IPS-20b (cell line): ENCODE measurements around the gene DNAJC18.

Source experiments
- H3K27ac ChIP-seq: one replicate; pipeline ENCODE4 v1.5.1; 2013; ENCODE audit warnings: low read length
- H3K27me3 ChIP-seq: 2 replicates; pipeline ENCODE4 v1.6.1; 2013; ENCODE audit warnings: mild to moderate bottlenecking, low read length, inconsistent platforms; ENCODE audit not compliant: insufficient read depth
- H3K36me3 ChIP-seq: 2 replicates; pipeline ENCODE4 v1.6.1; 2013; ENCODE audit warnings: low read depth, mild to moderate bottlenecking, inconsistent platforms, low read length, moderate library complexity; ENCODE audit not compliant: insufficient read depth
- H3K4me1 ChIP-seq: 2 replicates; pipeline ENCODE4 v1.6.1; 2013; ENCODE audit warnings: mild to moderate bottlenecking, control low read depth, inconsistent platforms, low read length, moderate library complexity; ENCODE audit not compliant: insufficient read depth
- H3K4me3 ChIP-seq: 2 replicates; pipeline ENCODE4 v1.5.1; 2013; ENCODE audit warnings: mild to moderate bottlenecking, low read length, inconsistent platforms
- H3K9ac ChIP-seq: 2 replicates; pipeline ENCODE4 v1.6.1; 2013; ENCODE audit warnings: low read depth, mild to moderate bottlenecking, inconsistent platforms, low read length, moderate library complexity
- H3K9me3 ChIP-seq: 2 replicates; pipeline ENCODE4 v1.6.1; 2013; ENCODE audit warnings: mild to moderate bottlenecking, low read depth, low read length, inconsistent platforms; ENCODE audit not compliant: insufficient read depth

Gene DNAJC18

GRCh38 chr5:139419226-139420192 lies 19.8 kb downstream of the DNAJC18 start:
- Histone ChIP-seq H3K36me3 (peaks cover 60% of the 10 kb centered on the region), H3K4me3 (no peak overlapping the region), H3K27ac (no peak overlapping the region), H3K27me3 (no peaks in the 10 kb centered on the region), H3K4me1 (peaks cover 8% of the 10 kb centered on the region; the same call in 1 of the 2 replicates), H3K9ac (no peak overlapping the region), H3K9me3 (no peaks in the 10 kb centered on the region)

- H3K27ac ChIP-seq = no peak overlapping the region
- no peak overlapping the region for H3K9ac ChIP-seq
- no peak overlapping the region for H3K4me3 ChIP-seq
- H3K4me1 ChIP-seq = peaks cover 8% of the 10 kb centered on the region; the same call in 1 of the 2 replicates
- H3K9me3 ChIP-seq = no peaks in the 10 kb centered on the region
- peaks cover 61% of the 10 kb centered on the region for H3K36me3 ChIP-seq
- H3K27me3 ChIP-seq = no peaks in the 10 kb centered on the region
Measured at GRCh38 chr5:139418793-139419192, 20.5 kb downstream of the DNAJC18 start.

GRCh38 chr5:139417214-139417613 lies 22.1 kb downstream of the DNAJC18 start:
- peaks cover 64% of the 10 kb centered on the region for H3K36me3 ChIP-seq
- peaks cover 8% of the 10 kb centered on the region; the same call in 1 of the 2 replicates for H3K4me1 ChIP-seq
- H3K9me3 ChIP-seq = no peaks in the 10 kb centered on the region
- H3K27ac ChIP-seq = no peak overlapping the region
- H3K4me3 ChIP-seq = no peak overlapping the region
- H3K9ac ChIP-seq = no peak overlapping the region
- H3K27me3 ChIP-seq = no peaks in the 10 kb centered on the region

- Histone ChIP-seq H3K27ac (no peak overlapping the region), H3K4me1 (peaks cover 8% of the 10 kb centered on the region; the same call in 1 of the 2 replicates), H3K9ac (no peak overlapping the region), H3K27me3 (no peaks in the 10 kb centered on the region), H3K4me3 (no peak overlapping the region), H3K9me3 (no peaks in the 10 kb centered on the region), H3K36me3 (peaks cover 63% of the 10 kb centered on the region)
Measured at GRCh38 chr5:139416651-139417050, 22.7 kb downstream of the DNAJC18 start.

GRCh38 chr5:139415869-139416268 lies 23.5 kb downstream of the DNAJC18 start:
- Histone ChIP-seq H3K36me3 (peaks cover 55% of the 10 kb centered on the region), H3K4me3 (no peak overlapping the region), H3K9ac (no peak overlapping the region), H3K4me1 (peaks cover 8% of the 10 kb centered on the region; the same call in 1 of the 2 replicates), H3K27me3 (no peaks in the 10 kb centered on the region), H3K9me3 (no peaks in the 10 kb centered on the region), H3K27ac (no peak overlapping the region)

- Histone ChIP-seq H3K36me3 (peaks cover 50% of the 10 kb centered on the region), H3K9ac (no peak overlapping the region), H3K27me3 (no peaks in the 10 kb centered on the region), H3K9me3 (no peaks in the 10 kb centered on the region), H3K4me1 (peaks cover 8% of the 10 kb centered on the region; the same call in 1 of the 2 replicates), H3K27ac (no peak overlapping the region), H3K4me3 (no peak overlapping the region)
Measured at GRCh38 chr5:139415221-139415861, 24.0 kb downstream of the DNAJC18 start.

- Histone ChIP-seq H3K9ac (no peak overlapping the region), H3K4me3 (no peak overlapping the region), H3K27me3 (no peaks in the 10 kb centered on the region), H3K36me3 (peaks cover 45% of the 10 kb centered on the region), H3K27ac (no peak overlapping the region), H3K4me1 (peaks cover 5% of the 10 kb centered on the region; the same call in 1 of the 2 replicates), H3K9me3 (no peaks in the 10 kb centered on the region)
Measured at GRCh38 chr5:139414581-139415130, 24.7 kb downstream of the DNAJC18 start.

GRCh38 chr5:139413963-139414362 lies 25.4 kb downstream of the DNAJC18 start:
- Histone ChIP-seq H3K4me1 (no peaks in the 10 kb centered on the region; the same call in 1 of the 2 replicates), H3K9me3 (no peaks in the 10 kb centered on the region), H3K27ac (no peak overlapping the region), H3K36me3 (peaks cover 39% of the 10 kb centered on the region), H3K27me3 (no peaks in the 10 kb centered on the region), H3K9ac (no peak overlapping the region), H3K4me3 (no peak overlapping the region)

- no peak overlapping the region for H3K4me3 ChIP-seq
- H3K36me3 ChIP-seq = peaks cover 31% of the 10 kb centered on the region
- H3K9ac ChIP-seq = no peak overlapping the region
- H3K27me3 ChIP-seq = no peaks in the 10 kb centered on the region
- H3K4me1 ChIP-seq = no peaks in the 10 kb centered on the region
- H3K27ac ChIP-seq = no peak overlapping the region
- H3K9me3 ChIP-seq = no peaks in the 10 kb centered on the region
Measured at GRCh38 chr5:139413153-139413552, 26.2 kb downstream of the DNAJC18 start.

- Histone ChIP-seq H3K36me3 (peaks cover 31% of the 10 kb centered on the region), H3K4me1 (no peaks in the 10 kb centered on the region), H3K27me3 (no peaks in the 10 kb centered on the region), H3K4me3 (no peak overlapping the region), H3K27ac (no peak overlapping the region), H3K9ac (no peak overlapping the region), H3K9me3 (no peaks in the 10 kb centered on the region)
Measured at GRCh38 chr5:139410993-139411828, 28.1 kb downstream of the DNAJC18 start.
